Keratinocyte (primary cell): ENCODE measurements around the gene CALCOCO1. TPM values are rescaled to one million over a fixed set of nuclear protein-coding genes. Genes with fewer than 3 reads are reported as not detected.

Experiments used
- DNase-seq: peaks from one replicate; pipeline ENCODE4 v3.0.0-alpha.2; 2011; ENCODE audit warnings: low read depth, missing footprints, low spot score
- FAIRE-seq: peaks from 2 replicates; lab custom pipeline; 2011; peaks lifted over from hg19 to GRCh38; lab: Jason Lieb, UNC
- H2AFZ ChIP-seq: 2 replicates; pipeline ENCODE4 v1.6.0; 2012; ENCODE audit warnings: low read length, control low read depth, inconsistent platforms; ENCODE audit not compliant: control insufficient read depth
- H3K27ac ChIP-seq: 2 replicates; pipeline ENCODE4 v1.5.1; 2011; ENCODE audit warnings: low read length; ENCODE audit not compliant: control insufficient read depth, insufficient read depth
- H3K27me3 ChIP-seq: 3 replicates; pipeline ENCODE4 v1.6.0; 2011; ENCODE audit warnings: low read length; ENCODE audit not compliant: control insufficient read depth, insufficient read depth; ENCODE audit errors: extremely low read depth
- H3K36me3 ChIP-seq, 2 experiments: 2 replicates in 1 of 2; 3 replicates in 1 of 2; pipeline ENCODE4 v1.5.1; 2011; ENCODE audit warnings: low read length in 2 of 2, mild to moderate bottlenecking in 1 of 2; ENCODE audit not compliant: control insufficient read depth in 2 of 2, insufficient read depth in 2 of 2; ENCODE audit errors: extremely low read depth in 1 of 2
- H3K4me1 ChIP-seq: 3 replicates; pipeline ENCODE4 v1.5.1; 2011; ENCODE audit warnings: low read length; ENCODE audit not compliant: control insufficient read depth, insufficient read depth; ENCODE audit errors: extremely low read depth
- H3K4me2 ChIP-seq: 3 replicates; pipeline ENCODE4 v1.6.0; 2011; ENCODE audit warnings: low read depth, low read length; ENCODE audit not compliant: control insufficient read depth, insufficient read depth; ENCODE audit errors: extremely low read depth
- H3K4me3 ChIP-seq, 3 experiments: fragments of 200-600 bp in 1 of 3; sonication (generic) in 1 of 3; 2 replicates in 2 of 3; 3 replicates in 1 of 3; pipeline ENCODE4 v1.5.1; 2011 to 2016; ENCODE audit warnings: low read length in 3 of 3, mild to moderate bottlenecking in 3 of 3, control low read depth in 2 of 3, inconsistent platforms in 1 of 3, low read depth in 1 of 3, mixed read lengths in 1 of 3, mixed run types in 1 of 3, moderate library complexity in 1 of 3; ENCODE audit not compliant: control insufficient read depth in 2 of 3, insufficient read depth in 2 of 3; ENCODE audit errors: extremely low read depth in 1 of 3
- H3K79me2 ChIP-seq: 2 replicates; pipeline ENCODE4 v1.6.0; 2012; ENCODE audit warnings: low read length; ENCODE audit not compliant: control insufficient read depth, insufficient read depth
- H3K9ac ChIP-seq: 3 replicates; pipeline ENCODE4 v1.6.0; 2011; ENCODE audit warnings: low read length; ENCODE audit not compliant: control insufficient read depth, insufficient read depth; ENCODE audit errors: extremely low read depth
- H3K9me1 ChIP-seq: 3 replicates; pipeline ENCODE4 v1.6.0; 2011; ENCODE audit warnings: low read length; ENCODE audit not compliant: control insufficient read depth, insufficient read depth; ENCODE audit errors: extremely low read depth
- H3K9me3 ChIP-seq: 2 replicates; pipeline ENCODE4 v1.5.1; 2012; ENCODE audit warnings: low read depth, low read length; ENCODE audit not compliant: control insufficient read depth
- H4K20me1 ChIP-seq: 3 replicates; pipeline ENCODE4 v1.6.0; 2011; ENCODE audit warnings: low read length; ENCODE audit not compliant: control insufficient read depth, insufficient read depth; ENCODE audit errors: extremely low read depth
- CTCF ChIP-seq, 3 experiments: IDR thresholded peaks in 1 of 3; conservative IDR thresholded peaks in 1 of 3; optimal IDR thresholded peaks in 1 of 3; 2 replicates in 2 of 3; 3 replicates in 1 of 3; pipeline versions ENCODE3 to v1.5.1; 2011; ENCODE audit warnings: low read length in 3 of 3, mild to moderate bottlenecking in 3 of 3, moderate library complexity in 2 of 3, control low read depth in 1 of 3, inconsistent platforms in 1 of 3; ENCODE audit not compliant: insufficient read depth in 2 of 3; ENCODE audit errors: extremely low read depth in 1 of 3
- EZH2 ChIP-seq: IDR thresholded peaks from one replicate; pipeline ENCODE4 v1.6.1; 2012; ENCODE audit warnings: inconsistent platforms, mild to moderate bottlenecking, low read length, moderate library complexity
- dilution Hi-C: fragments of 300-500 bp; cut with MboI; formaldehyde crosslinking; loops from one replicate; pipeline ENCODE4 v1.7.0; 2020; ENCODE audit warnings: low sequenced_read_pairs; ENCODE audit not compliant: extremely low pct_ligation_motif_present
- polyA plus RNA-seq, 5 experiments: library from polyadenylated mRNA; depleted of rRNA in 3 of 5; stranded (reverse) in 3 of 5; stranded (forward) in 1 of 5; unstranded in 1 of 5; fragments of >200 nt; gene quantifications; 1 replicate in 1 of 5; 2 replicates in 3 of 5; 3 replicates in 1 of 5; pipeline versions ENCODE4 v1.2.1 to v1.2.3, GENCODE V29; 2011 to 2012; ENCODE audit warnings: missing spikeins in 2 of 5, low read depth in 1 of 5, low replicate concordance in 1 of 5

CALCOCO1 gene
- polyA plus RNA-seq, 1 donor (not counting 4 experiments of a cell fraction or from before 2014, with no cell fraction given): 67.3 TPM

- Histone ChIP-seq H3K4me2 (no peak overlapping the region), H3K36me3 (no peaks in the 10 kb centered on the region), H3K9me1 (no peaks in the 10 kb centered on the region), H3K4me1 (no peaks in the 10 kb centered on the region), H3K9me3 (no peaks in the 10 kb centered on the region), H3K27ac (no peak overlapping the region), H3K79me2 (no peaks in the 10 kb centered on the region), H4K20me1 (no peaks in the 10 kb centered on the region), H2AFZ (no peak overlapping the region), H3K27me3 (peaks cover 66% of the 10 kb centered on the region), H3K9ac (no peak overlapping the region), H3K4me3 (no peak overlapping the region)
- no peak for TF ChIP-seq EZH2
- no peak for TF ChIP-seq CTCF (optimal IDR thresholded peaks at IDR 0.05 in 1 of 3, IDR thresholded peaks at IDR 0.05 in 1 of 3, conservative IDR thresholded peaks at IDR 0.05 in 1 of 3; ENCODE audit: extremely low read depth in 1 of 3, insufficient read depth in 2 of 3, low read length in 3 of 3)
- FAIRE-seq (no peak), DNase-seq (no peak)
- dilution Hi-C loops: loop anchor here (25.0 kb wide), 1 partner anchor 187 kb away; the partner anchor contains the start of gene HOXC13
Observed at GRCh38 chr12:53749986-53750811, 22.9 kb upstream of the CALCOCO1 start.

GRCh38 chr12:53748072-53748840 lies 21.0 kb upstream of the CALCOCO1 start:
- peaks cover 56% of the 10 kb centered on the region for H3K27me3 ChIP-seq
- no peak for TF ChIP-seq CTCF (optimal IDR thresholded peaks at IDR 0.05 in 1 of 3, IDR thresholded peaks at IDR 0.05 in 1 of 3, conservative IDR thresholded peaks at IDR 0.05 in 1 of 3; ENCODE audit: extremely low read depth in 1 of 3, insufficient read depth in 2 of 3, low read length in 3 of 3)
- TF ChIP-seq EZH2: no peak
- dilution Hi-C loops: no loop called here
- H3K27ac ChIP-seq: no peak overlapping the region
- no peak overlapping the region for H3K4me3 ChIP-seq
- H3K4me2 ChIP-seq: no peak overlapping the region
- no peaks in the 10 kb centered on the region for H3K4me1 ChIP-seq
- no peak for FAIRE-seq
- no peaks in the 10 kb centered on the region for H4K20me1 ChIP-seq
- H2AFZ ChIP-seq: no peak overlapping the region
- no peak overlapping the region for H3K9ac ChIP-seq
- no peaks in the 10 kb centered on the region for H3K9me3 ChIP-seq
- H3K79me2 ChIP-seq: no peaks in the 10 kb centered on the region
- no peak for DNase-seq
- H3K9me1 ChIP-seq: no peaks in the 10 kb centered on the region
- no peaks in the 10 kb centered on the region for H3K36me3 ChIP-seq
